GM12878 (cell line): Measurements from ENCODE around the gene BSPRY. TPM values are rescaled to one million over a fixed set of nuclear protein-coding genes. Genes with fewer than 3 reads are reported as not detected.

ENCODE experiments used
- ATAC-seq: fragments of 200-7000 bp; cut with Tn5 transposase; 3 replicates; pipeline ENCODE4 v1.9.1; 2020; ENCODE audit warnings: mild to moderate bottlenecking, moderate library complexity
- BruUV-seq: library from RNA; stranded (reverse); fragments of 400-500 nt; replicated peaks from 2 replicates; lab custom pipeline; 2021; lab: Mats Ljungman, UMichigan
- CTCF ChIA-PET: fragments of 300-600 bp; sonication (Branson Sonifier 250); formaldehyde crosslinking; extraction: SDS; loops from one replicate; lab custom pipeline; 2021; ENCODE audit warnings: inconsistent platforms; lab: Yijun Ruan, JAX
- POLR2A ChIA-PET: fragments of 350-600 bp; formaldehyde crosslinking; extraction: SDS; loops from one replicate; lab custom pipeline; 2021; ENCODE audit warnings: inconsistent platforms; lab: Charles Lee
- RAD21 ChIA-PET: fragments of 300-600 bp; sonication (Branson Sonifier 250); formaldehyde crosslinking; loops from one replicate; lab custom pipeline; 2023; ENCODE audit warnings: antibody characterized with exemption; ENCODE audit not compliant: unreplicated experiment; lab: Charles Lee
- SMC1A ChIA-PET: fragments of 300-600 bp; sonication (Branson Sonifier 250); formaldehyde crosslinking; loops from one replicate; lab custom pipeline; 2023; ENCODE audit not compliant: unreplicated experiment, uncharacterized antibody; lab: Charles Lee
- DNase-seq: peaks from one replicate; pipeline ENCODE4 v3.0.0-alpha.2; 2011; ENCODE audit warnings: low read depth, low spot score
- FAIRE-seq: peaks from 3 replicates; lab custom pipeline; 2011; peaks lifted over from hg19 to GRCh38; lab: Jason Lieb, UNC
- H2AFZ ChIP-seq: 2 replicates; pipeline ENCODE4 v1.6.0; 2011; ENCODE audit warnings: low read depth, low read length, control low read depth; ENCODE audit not compliant: control insufficient read depth
- H3K27ac ChIP-seq: 2 replicates; pipeline ENCODE4 v1.5.1; 2011; ENCODE audit warnings: control low read depth; ENCODE audit not compliant: control insufficient read depth, insufficient read depth
- H3K27me3 ChIP-seq, 2 experiments: replicated peaks in 1 of 2; 2 replicates each; pipeline versions ENCODE4 v1.6.0 to v1.6.1; 2011; ENCODE audit warnings: low read length in 1 of 2; ENCODE audit not compliant: control insufficient read depth in 2 of 2, insufficient read depth in 2 of 2
- H3K36me3 ChIP-seq, 2 experiments: 2 replicates each; pipeline ENCODE4 v1.5.1; 2011; ENCODE audit warnings: low read length in 1 of 2; ENCODE audit not compliant: control insufficient read depth in 2 of 2, insufficient read depth in 2 of 2
- H3K4me1 ChIP-seq: 2 replicates; pipeline ENCODE4 v1.6.1; 2011; ENCODE audit warnings: mild to moderate bottlenecking, low read length, moderate library complexity, mixed read lengths; ENCODE audit not compliant: control insufficient read depth, insufficient read depth
- H3K4me2 ChIP-seq: 2 replicates; pipeline ENCODE4 v1.6.0; 2011; ENCODE audit warnings: control low read depth; ENCODE audit not compliant: control insufficient read depth, insufficient read depth
- H3K4me3 ChIP-seq: fragments of 200-600 bp; sonication (generic); 2 replicates; pipeline ENCODE4 v1.5.1; 2016
- H3K79me2 ChIP-seq: 2 replicates; pipeline ENCODE4 v1.6.0; 2011; ENCODE audit warnings: low read length; ENCODE audit not compliant: control insufficient read depth, insufficient read depth
- H3K9ac ChIP-seq: 2 replicates; pipeline ENCODE4 v1.8.0; 2011; ENCODE audit warnings: low read length, control low read depth, mixed read lengths; ENCODE audit not compliant: control insufficient read depth, insufficient read depth
- H3K9me3 ChIP-seq: replicated peaks from 3 replicates; pipeline ENCODE4 v1.5.1; 2011; ENCODE audit warnings: mild to moderate bottlenecking, low read length; ENCODE audit not compliant: control insufficient read depth, insufficient read depth
- H4K20me1 ChIP-seq: 2 replicates; pipeline ENCODE4 v1.6.0; 2011; ENCODE audit not compliant: control insufficient read depth, insufficient read depth
- ATF3 ChIP-seq: IDR thresholded peaks from 2 replicates; pipeline ENCODE4 v1.6.1; 2011; ENCODE audit warnings: low read depth, mild to moderate bottlenecking, low read length, moderate library complexity, borderline replicate concordance; ENCODE audit errors: extremely low read depth
- CREB1 ChIP-seq: IDR thresholded peaks from 2 replicates; pipeline ENCODE4 v1.6.1; 2012; ENCODE audit warnings: low read depth, mild to moderate bottlenecking, inconsistent platforms
- MTA2 ChIP-seq: fragments of 450-650 bp; IDR thresholded peaks from 2 replicates; pipeline ENCODE4 v1.6.1; 2016; ENCODE audit warnings: low read depth, mild to moderate bottlenecking, moderate library complexity
- SREBF2 ChIP-seq: IDR thresholded peaks from 2 replicates; pipeline ENCODE4 v1.6.1; 2012; ENCODE audit warnings: mild to moderate bottlenecking, low read length
- ZBTB4 ChIP-seq: fragments of 450-650 bp; formaldehyde crosslinking; IDR thresholded peaks from 2 replicates; pipeline ENCODE4 v1.4.0; 2022; ENCODE audit warnings: mild to moderate bottlenecking, moderate library complexity
- ZNF217 ChIP-seq: fragments of 450-650 bp; IDR thresholded peaks from 2 replicates; pipeline ENCODE4 v1.6.1; 2017; ENCODE audit warnings: antibody characterized with exemption, mild to moderate bottlenecking
- WGBS: methylation state at CpG from one replicate; pipeline ENCODE4 v1.1.6; 2016; ENCODE audit warnings: low lambda C conversion rate; ENCODE audit not compliant: insufficient replicate concordance, insufficient coverage; ENCODE audit errors: missing lambda C conversion rate; 5-methylcytosine and 5-hydroxymethylcytosine counted together
- in situ Hi-C: fragments of 300-500 bp; cut with MboI; formaldehyde crosslinking; loops from 9 replicates; pipeline ENCODE4 v1.14.3; 2018; ENCODE audit warnings: mixed read lengths
- intact Hi-C: fragments of 100-400 bp; cut with micrococcal nuclease; formaldehyde crosslinking; loops from one replicate; pipeline ENCODE4 v1.14.2; 2022; ENCODE audit not compliant: unreplicated experiment
- polyA plus RNA-seq, 11 experiments: library from polyadenylated mRNA; depleted of rRNA in 4 of 11; unstranded in 6 of 11; stranded (reverse) in 5 of 11; fragments of >200 nt; fragmentation: Nextera tagmentation in 4 of 11; fragmentation: Illumina TruSeq in 1 of 11; extraction: Ambion mirVana in 4 of 11; extraction: Trizol in 1 of 11; gene quantifications; 1 replicate in 1 of 11; 2 replicates in 10 of 11; pipeline versions ENCODE4 v1.2.1 to v1.2.3, GENCODE V29; 2011 to 2016; ENCODE audit warnings: inconsistent platforms in 2 of 11, missing spikeins in 2 of 11, low read depth in 1 of 11
- total RNA-seq, 4 experiments: library from RNA; depleted of rRNA in 3 of 4; stranded (reverse); fragments of >200 nt in 3 of 4; fragmentation: Illumina TruSeq in 1 of 4; extraction: Trizol in 1 of 4; gene quantifications; 2 replicates each; pipeline versions ENCODE4 v1.2.1 to v1.2.3, GENCODE V29; 2013 to 2021

Gene BSPRY
- total and polyA plus RNA-seq, 10 of the 15 experiments (the other 5 are each of a cell fraction or from before 2014, with no cell fraction given) = 0.45 to 6.3 (median 4.1) TPM

GRCh38 chr9:113352006-113352405 is 2.7 kb downstream of the BSPRY start:
- no peak for FAIRE-seq
- RAD21 ChIA-PET = interaction anchor here (1.4 kb wide), 1 partner anchor 49 kb away, joined by 4 read pairs; the partner anchor contains the start of gene ALAD
- BruUV-seq = no TSS peak
- Histone ChIP-seq H3K9ac (no peak overlapping the region), H3K36me3 (no peaks in the 10 kb centered on the region), H3K9me3 (no peaks in the 10 kb centered on the region), H3K4me3 (no peak overlapping the region), H3K4me1 (peaks cover 19% of the 10 kb centered on the region), H3K4me2 (no peak overlapping the region), H3K79me2 (no peaks in the 10 kb centered on the region), H3K27me3 (no peaks in the 10 kb centered on the region; a peak in 2 of 4 replicates), H4K20me1 (no peaks in the 10 kb centered on the region), H2AFZ (no peak overlapping the region), H3K27ac (no peak overlapping the region)
- 43% methylated on average over 6 of the region's 6 CpGs for WGBS
- SMC1A ChIA-PET = interaction anchor here (1.1 kb wide), 1 partner anchor 10 kb away, joined by 3 read pairs; no protein-coding TSS in a partner anchor
- CTCF ChIA-PET = interaction anchor here (1.1 to 2.6 kb wide), 5 partner anchors 11 to 77 kb away, joined by 3 to 12 read pairs (median 5); partner anchors contain the start of genes ALAD, CDC26, PRPF4 and WDR31
- DNase-seq = no peak
- POLR2A ChIA-PET = no interaction called here
- intact Hi-C loops (no loop called here), in situ Hi-C loops (no loop called here)
- TF ChIP-seq MTA2 (no peak), ZBTB4 (no peak), SREBF2 (no peak), CREB1 (no peak), ATF3 (no peak), ZNF217 (no peak)
- ATAC-seq = no peak
